Left ventricle myocardium inferior (tissue), 1 donor: ENCODE measurements around the gene DDX51. TPM values are rescaled to one million over a fixed set of nuclear protein-coding genes. Genes with fewer than 3 reads are reported as not detected.
A peak's percentile ranks its signal among the peaks of the same experiment; 100 is the strongest.

ENCODE experiments used
- DNase-seq: peaks from one replicate; pipeline ENCODE4 v3.0.0-alpha.2; 2020
- H3K27ac ChIP-seq: fragments of 200-600 bp; replicated peaks from 2 replicates; pipeline ENCODE4 v1.8.0; 2021
- H3K27me3 ChIP-seq: fragments of 200-600 bp; 2 replicates; pipeline ENCODE4 v1.8.0; 2021; ENCODE audit warnings: low read depth
- H3K36me3 ChIP-seq: fragments of 200-600 bp; 2 replicates; pipeline ENCODE4 v1.8.0; 2021
- H3K4me1 ChIP-seq: fragments of 200-600 bp; 2 replicates; pipeline ENCODE4 v1.8.0; 2021
- H3K4me3 ChIP-seq: fragments of 200-600 bp; 2 replicates; pipeline ENCODE4 v1.8.0; 2021; ENCODE audit warnings: mild to moderate bottlenecking, moderate library complexity
- H3K9me3 ChIP-seq: fragments of 200-600 bp; replicated peaks from 2 replicates; pipeline ENCODE4 v1.8.0; 2021
- CTCF ChIP-seq: fragments of 200-600 bp; IDR thresholded peaks from 2 replicates; pipeline ENCODE4 v1.8.0; 2021; ENCODE audit warnings: antibody characterized with exemption, mild to moderate bottlenecking, borderline replicate concordance
- intact Hi-C: fragments of 100-400 bp; cut with micrococcal nuclease; formaldehyde crosslinking; loops from one replicate; pipeline ENCODE4 v1.11.0; 2022
- total RNA-seq: library from RNA; stranded (reverse); fragmentation: NEBNext Ultra II Directional; extraction: Animal tissue kit (Norgen Biotek cat#: 25700); gene quantifications from one replicate; pipeline ENCODE4 v1.2.1, GENCODE V29; 2021
- donor health status: DM: no; HTN: yes; CAD: no; lungs with severe emphysema.

DDX51 gene
- total RNA-seq, 1 donor from 2014 or later: 9.0 TPM

DNA sequence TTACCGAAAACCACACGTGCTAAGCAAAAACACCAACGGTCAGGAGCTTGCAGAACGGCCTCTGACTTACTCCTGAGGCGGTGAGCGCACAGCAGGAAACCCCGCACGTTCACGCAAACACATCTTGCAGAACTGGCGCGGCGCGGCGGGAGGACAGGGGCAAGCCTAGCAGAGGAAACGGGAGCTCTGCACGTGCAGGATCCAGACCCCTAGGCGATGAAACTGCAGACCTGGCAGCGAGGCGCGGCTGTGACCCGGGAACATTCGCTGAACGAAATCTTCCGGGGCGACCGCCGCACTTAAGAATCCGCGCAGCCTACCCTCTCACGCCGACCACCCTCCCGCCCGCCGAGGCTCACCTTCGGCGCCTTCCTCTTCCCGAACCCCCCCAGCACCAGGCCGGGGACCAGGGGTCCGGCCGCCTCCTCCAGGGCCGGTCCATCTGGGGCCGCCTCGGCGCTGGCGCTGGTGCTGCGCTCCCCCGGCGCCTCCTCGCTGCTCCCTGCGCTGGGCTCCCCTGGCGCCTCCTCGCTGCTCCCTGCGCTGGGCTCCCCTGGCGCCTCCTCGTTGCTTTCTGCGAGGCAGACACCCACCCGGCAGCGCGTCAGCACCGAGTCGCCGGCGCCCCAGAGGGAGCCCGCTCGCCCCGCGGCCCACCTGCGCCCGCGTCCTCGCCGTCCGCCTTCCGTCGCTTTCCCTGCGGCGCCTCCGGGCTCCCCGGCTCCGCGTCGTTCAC is 615 bp downstream of the DDX51 start:
- no peak for TF ChIP-seq CTCF

GRCh38 chr12:132142679-132143335 is 1.3 kb downstream of the DDX51 start:
- intact Hi-C loops: no loop called here

More for the DNA sequence above, 615 bp downstream of the DDX51 start:
- no peaks in the 10 kb centered on the region for H3K27me3 ChIP-seq
- H3K4me3 ChIP-seq: peak overlapping the region; percentile 83
- intact Hi-C loops: no loop called here
- DNase-seq: no peak
- H3K36me3 ChIP-seq: peaks cover 52% of the 10 kb centered on the region
- no peaks in the 10 kb centered on the region for H3K9me3 ChIP-seq
- H3K4me1 ChIP-seq: peaks cover 34% of the 10 kb centered on the region
- H3K27ac ChIP-seq: peak overlapping the region; percentile 86

DNA sequence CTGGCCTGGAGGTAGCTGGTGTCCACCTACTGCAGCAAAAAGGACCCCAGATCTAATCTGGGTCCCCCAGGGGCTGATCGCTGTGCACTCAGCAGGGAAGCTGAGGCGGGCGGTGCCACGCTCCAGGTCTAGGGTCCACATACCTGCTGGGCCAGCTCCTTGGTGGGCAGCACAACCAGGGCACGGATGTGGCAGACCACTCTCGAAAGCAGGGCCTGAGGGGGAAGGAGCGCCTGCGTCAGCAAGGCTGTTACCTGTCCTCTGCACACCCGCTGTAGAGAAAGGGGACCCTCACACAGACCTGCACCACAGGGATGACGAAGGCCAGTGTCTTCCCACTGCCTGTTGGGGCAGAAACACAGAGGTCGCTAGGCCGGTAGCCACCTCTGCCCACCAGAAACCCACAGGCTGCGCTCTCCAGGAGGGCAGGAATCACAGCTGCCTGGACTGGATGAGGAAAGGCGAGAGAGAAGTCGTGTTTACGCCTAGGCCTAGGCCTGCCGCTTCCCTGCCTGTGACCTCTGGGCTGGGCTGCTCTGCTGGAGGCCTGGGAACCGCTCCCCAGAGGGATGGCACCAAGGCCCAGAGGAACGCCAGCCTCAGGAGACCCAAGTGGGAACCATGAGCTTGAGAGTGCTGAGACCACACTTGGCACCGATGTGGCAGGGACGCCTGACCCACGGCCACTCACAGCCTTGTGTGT is 2.0 kb downstream of the DDX51 start:
- H3K27me3 ChIP-seq: no peaks in the 10 kb centered on the region
- peaks cover 51% of the 10 kb centered on the region for H3K36me3 ChIP-seq
- intact Hi-C loops: no loop called here
- H3K27ac ChIP-seq: no peak overlapping the region
- TF ChIP-seq CTCF: no peak
- DNase-seq: no peak
- H3K9me3 ChIP-seq: no peaks in the 10 kb centered on the region
- peak overlapping the region; percentile 83 for H3K4me3 ChIP-seq
- peaks cover 34% of the 10 kb centered on the region for H3K4me1 ChIP-seq

More at GRCh38 chr12:132142679-132143335, 1.3 kb downstream of the DDX51 start:
- Histone ChIP-seq H3K4me3 (peak overlapping the region; percentile 83), H3K9me3 (no peaks in the 10 kb centered on the region), H3K27ac (no peak overlapping the region), H3K4me1 (peaks cover 34% of the 10 kb centered on the region), H3K27me3 (no peaks in the 10 kb centered on the region), H3K36me3 (peaks cover 58% of the 10 kb centered on the region)
- TF ChIP-seq CTCF: no peak
- no peak for DNase-seq

- no peak for DNase-seq
- peaks cover 46% of the 10 kb centered on the region for H3K36me3 ChIP-seq
- peaks cover 34% of the 10 kb centered on the region for H3K4me1 ChIP-seq
- no peak overlapping the region for H3K27ac ChIP-seq
- H3K27me3 ChIP-seq: no peaks in the 10 kb centered on the region
- no peak for TF ChIP-seq CTCF
- intact Hi-C loops: no loop called here
- H3K4me3 ChIP-seq: no peak overlapping the region
- no peaks in the 10 kb centered on the region for H3K9me3 ChIP-seq
Measured at GRCh38 chr12:132140918-132141841, 2.9 kb downstream of the DDX51 start.

DNA sequence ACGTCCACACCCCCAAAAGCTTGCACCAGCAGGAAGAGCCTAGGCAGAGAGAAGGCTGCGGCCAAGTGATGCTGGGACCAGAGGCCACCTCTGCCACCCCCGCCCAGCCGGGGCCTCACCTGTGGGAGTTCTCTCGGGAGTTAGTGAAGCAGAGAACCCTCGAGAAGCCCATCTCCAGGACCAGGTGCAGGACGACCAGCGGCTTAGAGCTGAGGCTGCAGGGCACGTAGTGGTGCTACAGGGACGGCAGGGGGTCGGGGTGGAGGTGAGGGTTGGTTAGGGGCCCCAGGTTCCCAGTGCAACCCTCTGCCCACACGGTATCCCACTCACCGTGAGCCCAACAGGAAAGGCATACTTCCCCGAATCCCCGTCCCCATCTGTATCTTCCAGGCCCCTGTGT is 3.6 kb downstream of the DDX51 start:
- TF ChIP-seq CTCF: no peak
- Histone ChIP-seq H3K36me3 (peaks cover 46% of the 10 kb centered on the region), H3K27ac (no peak overlapping the region), H3K4me1 (peaks cover 31% of the 10 kb centered on the region), H3K4me3 (no peak overlapping the region), H3K9me3 (no peaks in the 10 kb centered on the region), H3K27me3 (no peaks in the 10 kb centered on the region)
- DNase-seq: no peak
- intact Hi-C loops: no loop called here
